Endothelial cell of umbilical vein (primary cell): ENCODE data around the gene NEK8. TPM values are rescaled to one million over a fixed set of nuclear protein-coding genes. Genes with fewer than 3 reads are reported as not detected.

Experiments used
- BruUV-seq: library from RNA; stranded (reverse); fragments of 400-500 nt; replicated peaks from 2 replicates; lab custom pipeline; 2021; lab: Mats Ljungman, UMichigan
- CTCF ChIA-PET: fragments of 300-600, 350-600 bp; sonication (Branson Sonifier 250); formaldehyde crosslinking; loops from one replicate; lab custom pipeline; 2021; ENCODE audit warnings: antibody characterized with exemption, inconsistent platforms; lab: Charles Lee
- POLR2A ChIA-PET: fragments of 300-600, 350-600 bp; sonication (Branson Sonifier 250); formaldehyde crosslinking; loops from one replicate; lab custom pipeline; 2021; ENCODE audit warnings: antibody characterized with exemption, inconsistent platforms; lab: Charles Lee
- DNase-seq: peaks from one replicate; pipeline ENCODE4 v3.0.0-alpha.2; 2011; ENCODE audit warnings: low read depth, low spot score
- FAIRE-seq: peaks from 2 replicates; lab custom pipeline; 2011; peaks lifted over from hg19 to GRCh38; lab: Jason Lieb, UNC
- H2AFZ ChIP-seq: 2 replicates; pipeline ENCODE4 v1.6.0; 2012; ENCODE audit warnings: low read depth, low read length, control low read depth, inconsistent platforms
- H3K27ac ChIP-seq: 2 replicates; pipeline ENCODE4 v1.5.1; 2011; ENCODE audit warnings: low read depth, mild to moderate bottlenecking, control low read depth, low read length, moderate library complexity; ENCODE audit not compliant: insufficient read depth
- H3K27me3 ChIP-seq, 2 experiments: 2 replicates each; pipeline versions ENCODE4 v1.6.0 to v1.6.1; 2011; ENCODE audit warnings: low read length in 2 of 2, mixed read lengths in 1 of 2; ENCODE audit not compliant: control insufficient read depth in 2 of 2, insufficient read depth in 2 of 2
- H3K36me3 ChIP-seq, 2 experiments: 2 replicates in 1 of 2; 3 replicates in 1 of 2; pipeline ENCODE4 v1.5.1; 2011; ENCODE audit warnings: low read length in 2 of 2, mild to moderate bottlenecking in 1 of 2, moderate library complexity in 1 of 2; ENCODE audit not compliant: control insufficient read depth in 2 of 2, insufficient read depth in 2 of 2; ENCODE audit errors: extremely low read depth in 1 of 2
- H3K4me1 ChIP-seq: 3 replicates; pipeline ENCODE4 v1.5.1; 2011; ENCODE audit warnings: mild to moderate bottlenecking, low read length; ENCODE audit not compliant: control insufficient read depth, insufficient read depth; ENCODE audit errors: extremely low read depth
- H3K4me2 ChIP-seq: 2 replicates; pipeline ENCODE4 v1.6.1; 2011; ENCODE audit warnings: low read length, control low read depth, mixed read lengths; ENCODE audit not compliant: insufficient read depth
- H3K4me3 ChIP-seq, 3 experiments: fragments of 200-600 bp in 1 of 3; sonication (generic), shearing (Covaris generic) in 1 of 3; replicated peaks in 1 of 3; 2 replicates each; pipeline ENCODE4 v1.5.1; 2011 to 2016; ENCODE audit warnings: control low read depth in 3 of 3, low read length in 3 of 3, mild to moderate bottlenecking in 2 of 3, inconsistent platforms in 1 of 3, low read depth in 1 of 3, moderate library complexity in 1 of 3; ENCODE audit not compliant: insufficient read depth in 1 of 3
- H3K79me2 ChIP-seq: 2 replicates; pipeline ENCODE4 v1.6.0; 2012; ENCODE audit warnings: low read length, inconsistent platforms; ENCODE audit not compliant: control insufficient read depth, insufficient read depth
- H3K9ac ChIP-seq: replicated peaks from 2 replicates; pipeline ENCODE3; 2011; ENCODE audit warnings: low read length, control low read depth; ENCODE audit not compliant: insufficient read depth; ENCODE audit errors: extremely low read depth
- H3K9me1 ChIP-seq: replicated peaks from 3 replicates; pipeline ENCODE4 v1.6.0; 2011; ENCODE audit warnings: mild to moderate bottlenecking, low read length; ENCODE audit not compliant: control insufficient read depth, insufficient read depth; ENCODE audit errors: extremely low read depth
- H3K9me3 ChIP-seq: replicated peaks from 2 replicates; pipeline ENCODE4 v1.5.1; 2012; ENCODE audit warnings: low read length, inconsistent platforms; ENCODE audit not compliant: control insufficient read depth, insufficient read depth
- H4K20me1 ChIP-seq: replicated peaks from 2 replicates; pipeline ENCODE3; 2011; ENCODE audit warnings: mild to moderate bottlenecking, low read length; ENCODE audit not compliant: control insufficient read depth, insufficient read depth; ENCODE audit errors: extremely low read depth
- EZH2 ChIP-seq: IDR thresholded peaks from 2 replicates; pipeline ENCODE4 v1.6.1; 2012; ENCODE audit warnings: borderline replicate concordance, low read depth, mild to moderate bottlenecking, moderate library complexity, low read length, inconsistent platforms; ENCODE audit not compliant: severe bottlenecking
- FOS ChIP-seq: IDR thresholded peaks from 2 replicates; pipeline ENCODE4 v1.6.1; 2011; ENCODE audit warnings: mild to moderate bottlenecking, low read length, moderate library complexity, borderline replicate concordance; ENCODE audit not compliant: insufficient read depth
- GATA2 ChIP-seq: IDR thresholded peaks from 2 replicates; pipeline ENCODE4 v1.7.0; 2011; ENCODE audit warnings: low read depth, mild to moderate bottlenecking, moderate library complexity, mixed read lengths, low read length; ENCODE audit not compliant: insufficient read length, insufficient read depth
- JUN ChIP-seq: IDR thresholded peaks from 2 replicates; pipeline ENCODE4 v1.6.1; 2011; ENCODE audit warnings: borderline replicate concordance, low read depth; ENCODE audit not compliant: insufficient read length, insufficient read depth
- MAX ChIP-seq: IDR thresholded peaks from 2 replicates; pipeline ENCODE4 v1.6.1; 2011; ENCODE audit not compliant: insufficient read depth, insufficient read length
- MYC ChIP-seq: IDR thresholded peaks from one replicate; pipeline ENCODE4 v1.6.1; 2011; ENCODE audit warnings: mild to moderate bottlenecking, low read depth, low read length
- POLR2A ChIP-seq: IDR thresholded peaks from 2 replicates; pipeline ENCODE4 v1.6.1; 2012; ENCODE audit warnings: low read depth, mild to moderate bottlenecking, control low read depth, low read length
- POLR2AphosphoS5 ChIP-seq: IDR thresholded peaks from 2 replicates; pipeline ENCODE4 v1.6.1; 2012; ENCODE audit warnings: low read depth, mild to moderate bottlenecking, control low read depth, low read length, moderate library complexity; ENCODE audit not compliant: insufficient read depth
- dilution Hi-C: fragments of 300-500 bp; cut with MboI; formaldehyde crosslinking; loops from one replicate; pipeline ENCODE4 v1.15.0; 2019; ENCODE audit warnings: low sequenced_read_pairs; ENCODE audit not compliant: extremely low pct_ligation_motif_present
- intact Hi-C: fragments of 100-400 bp; cut with micrococcal nuclease; formaldehyde crosslinking; loops from one replicate; pipeline ENCODE4 v1.10.0; 2022
- polyA plus RNA-seq, 4 experiments: library from polyadenylated mRNA; depleted of rRNA in 3 of 4; stranded (reverse) in 3 of 4; unstranded in 1 of 4; fragments of >200 nt; gene quantifications; 2 replicates each; pipeline versions ENCODE4 v1.2.1 to v1.2.3, GENCODE V29; 2011 to 2012; ENCODE audit warnings: missing spikeins in 1 of 4
- total RNA-seq: library from RNA; stranded (reverse); gene quantifications from 2 replicates; pipeline ENCODE4 v1.2.3, GENCODE V29; 2021
- TF ChIP-seq, protein P1 (sequence below), 2 donors: IDR thresholded peaks; 1 replicate in 1 of 2; 2 replicates in 1 of 2; pipeline ENCODE4 v1.5.1; 2011; ENCODE audit warnings: low read length in 2 of 2, mild to moderate bottlenecking in 2 of 2, moderate library complexity in 2 of 2, control low read depth in 1 of 2, inconsistent platforms in 1 of 2, low read depth in 1 of 2; ENCODE audit not compliant: insufficient read depth in 1 of 2; ENCODE audit errors: extremely low read depth in 1 of 2

The NEK8 gene
- total and polyA plus RNA-seq, 2 donors (not counting 3 experiments of a cell fraction or from before 2014, with no cell fraction given): 3.1 to 3.2 TPM

GRCh38 chr17:28740406-28741357 is 12.1 kb downstream of the NEK8 start:
- no TSS peak for BruUV-seq
- no peak for DNase-seq
- Histone ChIP-seq H4K20me1 (no peaks in the 10 kb centered on the region), H3K27ac (no peak overlapping the region), H3K4me2 (no peak overlapping the region), H3K79me2 (peaks cover 17% of the 10 kb centered on the region), H3K36me3 (no peaks in the 10 kb centered on the region), H3K9me1 (no peaks in the 10 kb centered on the region), H3K4me1 (peaks cover 8% of the 10 kb centered on the region), H3K4me3 (no peak overlapping the region), H3K9me3 (no peaks in the 10 kb centered on the region), H3K9ac (no peak overlapping the region), H2AFZ (no peak overlapping the region), H3K27me3 (no peaks in the 10 kb centered on the region)
- ChIA-PET CTCF (interaction anchor here (16.6 kb wide), 1 partner anchor 11 kb away, joined by 602 read pairs; the partner anchor contains the start of genes NEK8 and TLCD1), POLR2A (no interaction called here)
- no peak for TF ChIP-seq MYC
- no peak for TF ChIP-seq POLR2AphosphoS5
- no peak for TF ChIP-seq EZH2
- no peak for TF ChIP-seq POLR2A
- TF ChIP-seq, protein P1, sequence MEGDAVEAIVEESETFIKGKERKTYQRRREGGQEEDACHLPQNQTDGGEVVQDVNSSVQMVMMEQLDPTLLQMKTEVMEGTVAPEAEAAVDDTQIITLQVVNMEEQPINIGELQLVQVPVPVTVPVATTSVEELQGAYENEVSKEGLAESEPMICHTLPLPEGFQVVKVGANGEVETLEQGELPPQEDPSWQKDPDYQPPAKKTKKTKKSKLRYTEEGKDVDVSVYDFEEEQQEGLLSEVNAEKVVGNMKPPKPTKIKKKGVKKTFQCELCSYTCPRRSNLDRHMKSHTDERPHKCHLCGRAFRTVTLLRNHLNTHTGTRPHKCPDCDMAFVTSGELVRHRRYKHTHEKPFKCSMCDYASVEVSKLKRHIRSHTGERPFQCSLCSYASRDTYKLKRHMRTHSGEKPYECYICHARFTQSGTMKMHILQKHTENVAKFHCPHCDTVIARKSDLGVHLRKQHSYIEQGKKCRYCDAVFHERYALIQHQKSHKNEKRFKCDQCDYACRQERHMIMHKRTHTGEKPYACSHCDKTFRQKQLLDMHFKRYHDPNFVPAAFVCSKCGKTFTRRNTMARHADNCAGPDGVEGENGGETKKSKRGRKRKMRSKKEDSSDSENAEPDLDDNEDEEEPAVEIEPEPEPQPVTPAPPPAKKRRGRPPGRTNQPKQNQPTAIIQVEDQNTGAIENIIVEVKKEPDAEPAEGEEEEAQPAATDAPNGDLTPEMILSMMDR (IDR thresholded peaks at IDR 0.05; ENCODE audit: extremely low read depth in 1 of 2, insufficient read depth in 1 of 2, low read depth in 1 of 2, low read length in 2 of 2): no peak
- no peak for TF ChIP-seq GATA2
- no peak for TF ChIP-seq MAX
- no peak for TF ChIP-seq FOS
- TF ChIP-seq JUN: no peak
- dilution Hi-C loops (no loop called here), intact Hi-C loops (no loop called here)
- FAIRE-seq: no peak
